ENCODE data around the gene KSR1.

GRCh38 chr17:27492470-27492869 lies 36.2 kb downstream of the KSR1 start:
- TF ChIP-seq CTCF (IDR thresholded peaks at IDR 0.05), result no peak
- TF ChIP-seq POLR2A (IDR thresholded peaks at IDR 0.05), result no peak
- no peak for TF ChIP-seq POLR2AphosphoS5 (IDR thresholded peaks at IDR 0.05; ENCODE audit: insufficient read depth in 1 of 2, low read depth in 1 of 2)

Data from vagina (tissue), 2 donors.